Neural cell (in vitro differentiated cells): ENCODE measurements around the gene DENND1A. TPM values are rescaled to one million over a fixed set of nuclear protein-coding genes. Genes with fewer than 3 reads are reported as not detected.

Experiments used
- H2AFZ ChIP-seq: fragments of 200-600, 300-800 bp; sonication (generic), shearing (Covaris generic); 2 replicates; pipeline ENCODE4 v1.6.0; 2014; ENCODE audit warnings: low read depth, mild to moderate bottlenecking, antibody characterized with exemption, low read length, moderate library complexity
- H3F3A ChIP-seq: fragments of 200-600 bp; shearing (Covaris generic); 2 replicates; pipeline ENCODE4 v1.6.1; 2016; ENCODE audit warnings: mild to moderate bottlenecking, moderate library complexity, mixed read lengths, antibody characterized with exemption, low read length; ENCODE audit not compliant: insufficient read depth, poor library complexity, severe bottlenecking
- H3K27ac ChIP-seq: fragments of 200-600, 300-800 bp; sonication (generic), shearing (Covaris generic); 2 replicates; pipeline ENCODE4 v1.5.1; 2014; ENCODE audit warnings: mild to moderate bottlenecking, low read length, moderate library complexity
- H3K27me3 ChIP-seq: fragments of 300-800, 200-600 bp; sonication (generic), shearing (Covaris generic); 2 replicates; pipeline ENCODE4 v1.6.0; 2014; ENCODE audit warnings: mild to moderate bottlenecking, low read depth, low read length, moderate library complexity; ENCODE audit not compliant: insufficient read depth
- H3K36me3 ChIP-seq: fragments of 300-800, 200-600 bp; sonication (generic), shearing (Covaris generic); 2 replicates; pipeline ENCODE4 v1.5.1; 2014; ENCODE audit warnings: mild to moderate bottlenecking, antibody characterized with exemption, low read length, moderate library complexity; ENCODE audit not compliant: insufficient read depth
- H3K4me2 ChIP-seq: fragments of 300-800, 200-600 bp; sonication (generic), shearing (Covaris generic); 2 replicates; pipeline ENCODE4 v1.6.0; 2014; ENCODE audit warnings: mild to moderate bottlenecking, low read length
- H3K4me3 ChIP-seq: fragments of 300-800, 200-600 bp; sonication (generic), shearing (Covaris generic); 2 replicates; pipeline ENCODE4 v1.5.1; 2014; ENCODE audit warnings: mild to moderate bottlenecking, low read length, moderate library complexity
- H3K79me2 ChIP-seq: fragments of 200-600 bp; shearing (Covaris generic); replicated peaks from 2 replicates; pipeline ENCODE4 v1.6.0; 2014; ENCODE audit warnings: mild to moderate bottlenecking, low read length, moderate library complexity; ENCODE audit not compliant: insufficient read depth
- H3K9ac ChIP-seq: fragments of 300-800, 200-600 bp; sonication (generic), shearing (Covaris generic); 2 replicates; pipeline ENCODE4 v1.6.1; 2016; ENCODE audit warnings: mild to moderate bottlenecking, low read length, mixed read lengths
- H3K9me2 ChIP-seq: fragments of 200-600 bp; shearing (Covaris generic); 2 replicates; pipeline ENCODE4 v1.6.1; 2016; ENCODE audit warnings: mild to moderate bottlenecking, low read length, mixed read lengths; ENCODE audit not compliant: insufficient read depth
- H3K9me3 ChIP-seq: fragments of 200-600, 300-800 bp; sonication (generic), shearing (Covaris generic); 2 replicates; pipeline ENCODE4 v1.6.1; 2016; ENCODE audit warnings: mild to moderate bottlenecking, mixed run types, low read length, moderate library complexity, mixed read lengths
- H4K20me1 ChIP-seq: fragments of 200-600 bp; shearing (Covaris generic); 2 replicates; pipeline ENCODE4 v1.6.1; 2016; ENCODE audit warnings: mild to moderate bottlenecking, mixed run types; ENCODE audit not compliant: insufficient read depth
- CTCF ChIP-seq: fragments of 450-650 bp; IDR thresholded peaks from 2 replicates; pipeline ENCODE4 v1.5.1; 2014; ENCODE audit warnings: antibody characterized with exemption, mild to moderate bottlenecking, moderate library complexity; ENCODE audit not compliant: poor library complexity, severe bottlenecking
- EP300 ChIP-seq: fragments of 450-650 bp; conservative IDR thresholded peaks from 2 replicates; pipeline ENCODE4 v1.6.1; 2014; ENCODE audit warnings: antibody characterized with exemption, mild to moderate bottlenecking, moderate library complexity; ENCODE audit not compliant: poor library complexity, severe bottlenecking
- EZH2 ChIP-seq: fragments of 200-600, 300-800 bp; shearing (Covaris generic), sonication (generic); IDR thresholded peaks from 2 replicates; pipeline ENCODE4 v1.6.1; 2014; ENCODE audit warnings: antibody characterized with exemption, low read length, borderline replicate concordance, mild to moderate bottlenecking; ENCODE audit not compliant: insufficient read depth, poor library complexity, severe bottlenecking
- MXI1 ChIP-seq: fragments of 450-650 bp; conservative IDR thresholded peaks from 2 replicates; pipeline ENCODE4 v1.6.1; 2014; ENCODE audit warnings: antibody characterized with exemption, mild to moderate bottlenecking; ENCODE audit not compliant: poor library complexity, severe bottlenecking
- POLR2AphosphoS5 ChIP-seq: IDR thresholded peaks from 2 replicates; pipeline ENCODE4 v1.6.1; 2012
- RAD21 ChIP-seq: fragments of 450-650 bp; conservative IDR thresholded peaks from 2 replicates; pipeline ENCODE4 v1.6.1; 2014; ENCODE audit warnings: antibody characterized with exemption, mild to moderate bottlenecking, moderate library complexity
- REST ChIP-seq: IDR thresholded peaks from 2 replicates; pipeline ENCODE4 v1.6.1; 2012; ENCODE audit warnings: borderline replicate concordance
- SMC3 ChIP-seq: fragments of 450-650 bp; conservative IDR thresholded peaks from 2 replicates; pipeline ENCODE4 v1.6.1; 2014; ENCODE audit warnings: antibody characterized with exemption, mild to moderate bottlenecking, moderate library complexity; ENCODE audit not compliant: poor library complexity
- TAF1 ChIP-seq: IDR thresholded peaks from 2 replicates; pipeline ENCODE4 v1.6.1; 2012; ENCODE audit warnings: low read depth
- polyA plus RNA-seq: library from polyadenylated mRNA; depleted of rRNA; stranded (reverse); fragments of >200 nt; gene quantifications from 2 replicates; pipeline ENCODE4 v1.2.3, GENCODE V29; 2014

The DENND1A gene
- polyA plus RNA-seq, 1 donor from 2014 or later, result 2.3 TPM

GRCh38 chr9:123470121-123470782, 459.7 kb downstream of the DENND1A start:
- Histone ChIP-seq H3F3A (no peaks in the 10 kb centered on the region), H3K9ac (no peak overlapping the region), H3K4me2 (no peak overlapping the region), H3K9me2 (no peaks in the 10 kb centered on the region), H3K79me2 (no peaks in the 10 kb centered on the region), H4K20me1 (no peaks in the 10 kb centered on the region), H3K27me3 (no peaks in the 10 kb centered on the region), H2AFZ (no peak overlapping the region), H3K4me3 (no peak overlapping the region), H3K36me3 (no peaks in the 10 kb centered on the region), H3K27ac (no peak overlapping the region), H3K9me3 (no peaks in the 10 kb centered on the region)
- TF ChIP-seq REST (no peak), CTCF (no peak), EZH2 (no peak), MXI1 (no peak), TAF1 (no peak), SMC3 (no peak), EP300 (no peak), RAD21 (no peak), POLR2AphosphoS5 (no peak)

GRCh38 chr9:123469282-123469681, 460.6 kb downstream of the DENND1A start:
- Histone ChIP-seq H3K4me2 (no peak overlapping the region), H3K27ac (no peak overlapping the region), H3F3A (no peaks in the 10 kb centered on the region), H3K9ac (peak overlapping the region; percentile 13), H4K20me1 (no peaks in the 10 kb centered on the region), H3K36me3 (no peaks in the 10 kb centered on the region), H2AFZ (no peak overlapping the region), H3K79me2 (no peaks in the 10 kb centered on the region), H3K9me2 (no peaks in the 10 kb centered on the region), H3K9me3 (no peaks in the 10 kb centered on the region), H3K27me3 (no peaks in the 10 kb centered on the region), H3K4me3 (no peak overlapping the region)
- TF ChIP-seq REST, result peak; percentile 22
- TF ChIP-seq POLR2AphosphoS5, result no peak
